Hematopoietic multipotent progenitor cell treated with erythropoietin and hydrocortisone succinate and interleukin-3 and kit ligand, for 17 days (in vitro differentiated cells): ENCODE measurements around the gene DYNLL1.
A peak's percentile ranks its signal among the peaks of the same experiment; 100 is the strongest.

Source experiments
- DNase-seq: peaks from one replicate; pipeline ENCODE4 v3.0.0-alpha.2; 2015; ENCODE audit warnings: low spot score

Gene DYNLL1

GRCh38 chr12:120474616-120474960 is 21.3 kb upstream of the DYNLL1 start:
- DNase-seq: no peak

- DNase-seq: no peak
These were observed 20.3 kb upstream of the DYNLL1 start for GRCh38 chr12:120475643-120476042.

- no peak for DNase-seq
These were observed 16.5 kb upstream of the DYNLL1 start for GRCh38 chr12:120479458-120479857.

- no peak for DNase-seq
These were observed 15.7 kb upstream of the DYNLL1 start for GRCh38 chr12:120480211-120480610.

GRCh38 chr12:120481022-120481767 is 14.7 kb upstream of the DYNLL1 start:
- DNase-seq: no peak

- DNase-seq: no peak
These were observed 12.3 kb upstream of the DYNLL1 start for GRCh38 chr12:120483621-120484020.

- no peak for DNase-seq
These were observed 9.7 kb upstream of the DYNLL1 start for GRCh38 chr12:120485961-120486881.

- DNase-seq: peak; percentile 50
These were observed 8.4 kb upstream of the DYNLL1 start for GRCh38 chr12:120487552-120487951.

- DNase-seq: no peak
These were observed 7.8 kb upstream of the DYNLL1 start for GRCh38 chr12:120488057-120488640.

GRCh38 chr12:120489018-120489417 is 6.9 kb upstream of the DYNLL1 start:
- no peak for DNase-seq

GRCh38 chr12:120490325-120490724 is 5.6 kb upstream of the DYNLL1 start:
- DNase-seq: no peak

GRCh38 chr12:120490833-120491512 is 4.9 kb upstream of the DYNLL1 start:
- no peak for DNase-seq

GRCh38 chr12:120495186-120495730 is 655 bp upstream of the DYNLL1 start:
- no peak for DNase-seq

- peak; percentile 74 for DNase-seq
These were observed 764 bp downstream of the DYNLL1 start for GRCh38 chr12:120496413-120497340.

- DNase-seq: no peak
These were observed 1.7 kb downstream of the DYNLL1 start for GRCh38 chr12:120497524-120498150.

GRCh38 chr12:120498870-120499515 is 3.1 kb downstream of the DYNLL1 start:
- DNase-seq: no peak

GRCh38 chr12:120500581-120500980 is 4.7 kb downstream of the DYNLL1 start:
- no peak for DNase-seq

GRCh38 chr12:120504587-120504986 is 8.7 kb downstream of the DYNLL1 start:
- DNase-seq: no peak

- no peak for DNase-seq
These were observed 12.6 kb downstream of the DYNLL1 start for GRCh38 chr12:120508537-120508936.

- DNase-seq: peak; percentile 2
These were observed 18.1 kb downstream of the DYNLL1 start for GRCh38 chr12:120514002-120514401.
